GM18499 (cell line): ENCODE measurements around the gene ITGA6.

Source experiments
- ATAC-seq: cut with Tn5 transposase; IDR thresholded peaks from one replicate; pipeline ENCODE4 v1.9.1; 2021; ENCODE audit warnings: moderate number of reproducible peaks; ENCODE audit not compliant: insufficient read depth, unreplicated experiment

Gene ITGA6

DNA sequence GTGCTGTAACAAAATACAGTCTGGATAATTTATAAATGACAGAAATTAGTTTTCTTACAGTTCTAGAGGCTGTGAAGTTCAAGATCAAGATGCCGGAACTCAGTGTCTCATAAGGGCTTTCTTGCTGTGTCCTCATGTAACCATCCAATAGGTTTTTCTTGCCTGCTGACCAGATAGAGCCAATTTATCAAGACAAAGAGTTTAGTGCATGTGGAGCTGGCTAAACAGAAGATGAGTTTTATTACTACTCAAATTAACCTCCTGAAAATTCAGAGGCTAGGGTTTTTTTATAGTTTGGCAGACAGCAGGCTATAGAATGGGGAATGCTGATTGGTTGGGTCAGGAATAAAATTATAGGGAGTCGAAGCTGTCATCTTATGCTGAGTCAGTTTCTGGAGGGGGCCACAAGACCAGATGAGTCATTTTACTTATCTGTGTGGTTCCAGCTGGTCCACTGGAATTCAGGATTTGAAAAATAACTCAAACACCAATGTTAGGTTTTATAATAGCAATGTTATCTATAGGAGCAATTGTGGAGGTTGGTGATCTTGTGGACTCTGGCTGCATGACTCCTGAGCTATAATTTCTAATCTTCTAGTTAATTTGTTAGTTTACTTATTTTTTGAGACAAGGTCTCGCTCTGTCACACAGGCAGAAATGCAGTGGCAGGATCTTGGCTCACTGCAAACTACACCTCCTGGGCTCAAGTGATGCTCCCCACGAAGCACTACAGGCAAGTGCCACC, 125.3 kb downstream of the ITGA6 start:
- ATAC-seq = no peak

DNA sequence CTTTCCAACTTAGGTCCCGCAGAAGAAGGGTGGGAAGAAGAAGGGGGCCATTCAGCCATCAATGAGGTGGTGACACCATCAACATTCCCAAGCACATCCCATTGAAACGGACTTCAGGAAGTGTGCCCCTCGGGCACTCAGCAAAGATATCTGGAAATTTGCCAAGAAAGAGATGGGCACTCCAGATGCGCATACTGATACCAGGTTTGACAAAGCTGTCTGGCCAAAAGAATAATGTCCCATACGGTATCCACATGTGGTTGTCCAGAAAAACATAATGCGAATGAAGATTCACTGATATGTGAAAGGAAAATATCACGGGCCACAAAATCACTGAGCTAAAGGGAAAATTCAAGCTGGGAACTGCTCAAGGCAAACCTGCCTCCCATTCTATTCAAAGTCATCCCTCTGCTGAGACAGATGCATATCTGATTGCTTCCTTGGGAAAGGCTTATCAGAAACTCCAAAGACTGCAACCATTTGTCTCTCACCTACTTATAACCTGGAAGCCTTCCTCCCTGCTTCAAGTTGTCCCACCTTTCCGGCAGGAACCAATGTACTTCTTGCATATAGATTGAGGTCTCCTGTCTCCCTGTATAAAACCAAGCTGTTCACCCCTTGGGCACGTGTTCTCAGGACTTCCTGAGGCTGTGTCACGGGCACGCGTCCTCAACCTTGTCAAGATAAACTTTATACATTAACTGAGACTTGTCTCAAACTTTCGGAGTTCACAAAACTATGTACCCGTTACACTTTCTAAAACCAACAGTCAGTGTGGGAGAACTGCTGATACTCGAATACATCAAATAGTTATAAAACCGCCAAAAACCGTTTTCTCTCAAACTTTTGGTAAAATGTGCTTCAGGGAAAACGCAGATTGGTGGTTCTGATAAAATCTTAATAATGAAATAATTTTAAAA, 127.2 kb downstream of the ITGA6 start:
- no peak for ATAC-seq

DNA sequence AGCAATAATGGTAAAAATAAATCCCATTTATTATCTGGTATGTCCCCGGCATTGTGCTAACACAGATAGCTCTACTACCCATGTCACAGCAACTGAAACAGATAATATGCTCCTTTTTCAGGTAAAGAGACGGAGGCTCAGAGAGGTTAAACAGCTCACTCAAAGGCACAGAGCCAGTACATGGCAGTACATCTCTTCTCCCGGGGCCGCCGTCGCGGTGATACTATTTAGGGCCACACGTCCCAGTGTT, 127.8 kb downstream of the ITGA6 start:
- no peak for ATAC-seq
